ENCODE results near the gene ROR2. TPM values are rescaled to one million over a fixed set of nuclear protein-coding genes. Genes with fewer than 3 reads are reported as not detected.

Gene ROR2
- total RNA-seq, 1 donor from 2014 or later: 18.6 TPM

- DNase-seq (ENCODE audit: low spot score): no peak
- H3K36me3 Mint-ChIP-seq (ENCODE audit: low read depth): peaks cover 1% of the 10 kb centered on the region
- no peak overlapping the region for H3K27ac Mint-ChIP-seq (ENCODE audit: unreplicated experiment)
- H3K27me3 Mint-ChIP-seq (ENCODE audit: low read depth): no peaks in the 10 kb centered on the region
- TF ChIP-seq, protein P1, sequence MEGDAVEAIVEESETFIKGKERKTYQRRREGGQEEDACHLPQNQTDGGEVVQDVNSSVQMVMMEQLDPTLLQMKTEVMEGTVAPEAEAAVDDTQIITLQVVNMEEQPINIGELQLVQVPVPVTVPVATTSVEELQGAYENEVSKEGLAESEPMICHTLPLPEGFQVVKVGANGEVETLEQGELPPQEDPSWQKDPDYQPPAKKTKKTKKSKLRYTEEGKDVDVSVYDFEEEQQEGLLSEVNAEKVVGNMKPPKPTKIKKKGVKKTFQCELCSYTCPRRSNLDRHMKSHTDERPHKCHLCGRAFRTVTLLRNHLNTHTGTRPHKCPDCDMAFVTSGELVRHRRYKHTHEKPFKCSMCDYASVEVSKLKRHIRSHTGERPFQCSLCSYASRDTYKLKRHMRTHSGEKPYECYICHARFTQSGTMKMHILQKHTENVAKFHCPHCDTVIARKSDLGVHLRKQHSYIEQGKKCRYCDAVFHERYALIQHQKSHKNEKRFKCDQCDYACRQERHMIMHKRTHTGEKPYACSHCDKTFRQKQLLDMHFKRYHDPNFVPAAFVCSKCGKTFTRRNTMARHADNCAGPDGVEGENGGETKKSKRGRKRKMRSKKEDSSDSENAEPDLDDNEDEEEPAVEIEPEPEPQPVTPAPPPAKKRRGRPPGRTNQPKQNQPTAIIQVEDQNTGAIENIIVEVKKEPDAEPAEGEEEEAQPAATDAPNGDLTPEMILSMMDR (IDR thresholded peaks at IDR 0.05): no peak
- peaks cover 38% of the 10 kb centered on the region for H3K4me1 Mint-ChIP-seq (ENCODE audit: low read depth)
- H3K4me3 Mint-ChIP-seq (ENCODE audit: unreplicated experiment): no peak overlapping the region
- no peaks in the 10 kb centered on the region for H3K9me3 Mint-ChIP-seq (ENCODE audit: low read depth)
Observed at GRCh38 chr9:91811024-91811909, 138.8 kb downstream of the ROR2 start.

- no peak overlapping the region for H3K27ac Mint-ChIP-seq (ENCODE audit: unreplicated experiment)
- peaks cover 1% of the 10 kb centered on the region for H3K36me3 Mint-ChIP-seq (ENCODE audit: low read depth)
- TF ChIP-seq, protein P1 (IDR thresholded peaks at IDR 0.05): no peak
- H3K27me3 Mint-ChIP-seq (ENCODE audit: low read depth): no peaks in the 10 kb centered on the region
- no peaks in the 10 kb centered on the region for H3K9me3 Mint-ChIP-seq (ENCODE audit: low read depth)
- H3K4me3 Mint-ChIP-seq (ENCODE audit: unreplicated experiment): no peak overlapping the region
- no peak for DNase-seq (ENCODE audit: low spot score)
- H3K4me1 Mint-ChIP-seq (ENCODE audit: low read depth): peaks cover 30% of the 10 kb centered on the region
Observed at GRCh38 chr9:91810286-91810905, 139.6 kb downstream of the ROR2 start.

DNA sequence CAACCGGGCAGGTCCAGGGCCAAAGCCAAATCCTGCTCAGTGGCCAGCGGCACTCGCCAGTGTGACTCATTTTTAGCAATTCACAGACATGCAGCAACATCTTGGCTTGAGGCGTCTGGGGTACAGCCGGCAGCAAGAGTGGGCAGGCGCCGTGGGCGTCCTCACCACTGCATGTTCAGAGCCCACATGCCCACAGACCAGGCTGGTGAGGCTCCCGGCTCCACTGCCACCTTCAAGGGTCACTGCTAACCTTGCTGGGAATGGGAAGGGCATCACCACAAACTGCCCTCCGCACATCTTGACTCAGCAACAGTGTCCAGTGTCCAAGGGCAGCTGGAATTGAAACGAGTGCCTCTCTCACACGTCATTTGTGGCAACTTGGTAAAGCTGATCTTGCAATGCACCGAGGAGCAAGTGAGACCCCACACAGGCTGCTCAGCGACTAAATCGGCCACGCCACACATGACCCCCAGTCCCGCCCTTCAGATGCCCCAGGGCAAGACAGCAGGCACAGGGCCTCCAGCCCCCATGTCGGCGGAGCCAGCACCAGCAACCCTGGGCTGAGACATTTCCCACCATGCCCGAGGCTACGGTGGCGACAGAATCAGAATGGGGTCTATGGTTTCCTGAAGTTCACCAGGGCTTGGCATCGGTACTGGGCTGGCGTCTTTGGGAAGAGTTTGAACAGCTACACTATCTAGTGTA lies 140.3 kb downstream of the ROR2 start:
- Mint-ChIP-seq H3K9me3 (ENCODE audit: low read depth) (no peaks in the 10 kb centered on the region), H3K4me1 (ENCODE audit: low read depth) (peaks cover 26% of the 10 kb centered on the region), H3K27me3 (ENCODE audit: low read depth) (no peaks in the 10 kb centered on the region), H3K27ac (ENCODE audit: unreplicated experiment) (peak overlapping the region; percentile 46), H3K4me3 (ENCODE audit: unreplicated experiment) (no peak overlapping the region), H3K36me3 (ENCODE audit: low read depth) (peaks cover 1% of the 10 kb centered on the region)
- peak; percentile 82 for DNase-seq (ENCODE audit: low spot score)
- TF ChIP-seq, protein P1 (IDR thresholded peaks at IDR 0.05): no peak

GRCh38 chr9:91807643-91808246 lies 142.3 kb downstream of the ROR2 start:
- H3K9me3 Mint-ChIP-seq (ENCODE audit: low read depth): no peaks in the 10 kb centered on the region
- peaks cover 33% of the 10 kb centered on the region for H3K4me1 Mint-ChIP-seq (ENCODE audit: low read depth)
- DNase-seq (ENCODE audit: low spot score): peak; percentile 25
- H3K36me3 Mint-ChIP-seq (ENCODE audit: low read depth): peaks cover 1% of the 10 kb centered on the region
- H3K27me3 Mint-ChIP-seq (ENCODE audit: low read depth): no peaks in the 10 kb centered on the region
- TF ChIP-seq, protein P1 (IDR thresholded peaks at IDR 0.05): no peak
- no peak overlapping the region for H3K4me3 Mint-ChIP-seq (ENCODE audit: unreplicated experiment)
- H3K27ac Mint-ChIP-seq (ENCODE audit: unreplicated experiment): no peak overlapping the region

DNA sequence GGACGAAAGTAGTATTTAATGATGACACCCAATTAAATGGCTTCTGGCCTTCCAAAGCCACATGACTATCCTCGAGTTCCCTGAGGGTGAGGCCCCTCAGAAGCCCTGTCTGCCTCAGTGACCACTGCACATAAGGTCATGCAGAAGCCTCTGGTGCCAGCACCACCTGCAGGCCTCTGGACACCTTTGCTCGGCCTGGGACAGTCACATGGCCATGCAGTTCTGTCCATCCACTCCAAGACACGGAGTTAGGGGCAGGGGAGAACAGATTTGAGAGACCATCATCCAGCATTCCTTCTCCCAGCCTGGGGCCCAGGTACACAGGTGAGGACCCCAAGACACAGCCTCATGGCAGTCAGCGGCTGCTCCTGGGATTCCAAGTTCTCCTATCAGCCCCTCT lies 145.0 kb downstream of the ROR2 start:
- peak; percentile 36 for DNase-seq (ENCODE audit: low spot score)
- TF ChIP-seq, protein P1 (IDR thresholded peaks at IDR 0.05): no peak
- H3K9me3 Mint-ChIP-seq (ENCODE audit: low read depth): no peaks in the 10 kb centered on the region
- H3K4me1 Mint-ChIP-seq (ENCODE audit: low read depth): peaks cover 35% of the 10 kb centered on the region
- no peak overlapping the region for H3K4me3 Mint-ChIP-seq (ENCODE audit: unreplicated experiment)
- no peak overlapping the region for H3K27ac Mint-ChIP-seq (ENCODE audit: unreplicated experiment)
- H3K27me3 Mint-ChIP-seq (ENCODE audit: low read depth): no peaks in the 10 kb centered on the region
- peaks cover 1% of the 10 kb centered on the region for H3K36me3 Mint-ChIP-seq (ENCODE audit: low read depth)

All from chondrocyte (in vitro differentiated cells).